Endothelial cell of umbilical vein (primary cell): ENCODE results near the gene MFSD2A. TPM values are rescaled to one million over a fixed set of nuclear protein-coding genes. Genes with fewer than 3 reads are reported as not detected.

Experiments
- BruUV-seq: library from RNA; stranded (reverse); fragments of 400-500 nt; replicated peaks from 2 replicates; lab custom pipeline; 2021; lab: Mats Ljungman, UMichigan
- CTCF ChIA-PET: fragments of 300-600, 350-600 bp; sonication (Branson Sonifier 250); formaldehyde crosslinking; loops from one replicate; lab custom pipeline; 2021; ENCODE audit warnings: antibody characterized with exemption, inconsistent platforms; lab: Charles Lee
- POLR2A ChIA-PET: fragments of 300-600, 350-600 bp; sonication (Branson Sonifier 250); formaldehyde crosslinking; loops from one replicate; lab custom pipeline; 2021; ENCODE audit warnings: antibody characterized with exemption, inconsistent platforms; lab: Charles Lee
- DNase-seq: peaks from one replicate; pipeline ENCODE4 v3.0.0-alpha.2; 2011; ENCODE audit warnings: low read depth, low spot score
- FAIRE-seq: peaks from 2 replicates; lab custom pipeline; 2011; peaks lifted over from hg19 to GRCh38; lab: Jason Lieb, UNC
- H2AFZ ChIP-seq: 2 replicates; pipeline ENCODE4 v1.6.0; 2012; ENCODE audit warnings: low read depth, low read length, control low read depth, inconsistent platforms
- H3K27ac ChIP-seq: 2 replicates; pipeline ENCODE4 v1.5.1; 2011; ENCODE audit warnings: low read depth, mild to moderate bottlenecking, control low read depth, low read length, moderate library complexity; ENCODE audit not compliant: insufficient read depth
- H3K27me3 ChIP-seq, 2 experiments: 2 replicates each; pipeline versions ENCODE4 v1.6.0 to v1.6.1; 2011; ENCODE audit warnings: low read length in 2 of 2, mixed read lengths in 1 of 2; ENCODE audit not compliant: control insufficient read depth in 2 of 2, insufficient read depth in 2 of 2
- H3K36me3 ChIP-seq, 2 experiments: 2 replicates in 1 of 2; 3 replicates in 1 of 2; pipeline ENCODE4 v1.5.1; 2011; ENCODE audit warnings: low read length in 2 of 2, mild to moderate bottlenecking in 1 of 2, moderate library complexity in 1 of 2; ENCODE audit not compliant: control insufficient read depth in 2 of 2, insufficient read depth in 2 of 2; ENCODE audit errors: extremely low read depth in 1 of 2
- H3K4me1 ChIP-seq: 3 replicates; pipeline ENCODE4 v1.5.1; 2011; ENCODE audit warnings: mild to moderate bottlenecking, low read length; ENCODE audit not compliant: control insufficient read depth, insufficient read depth; ENCODE audit errors: extremely low read depth
- H3K4me2 ChIP-seq: 2 replicates; pipeline ENCODE4 v1.6.1; 2011; ENCODE audit warnings: low read length, control low read depth, mixed read lengths; ENCODE audit not compliant: insufficient read depth
- H3K4me3 ChIP-seq, 3 experiments: fragments of 200-600 bp in 1 of 3; sonication (generic), shearing (Covaris generic) in 1 of 3; replicated peaks in 1 of 3; 2 replicates each; pipeline ENCODE4 v1.5.1; 2011 to 2016; ENCODE audit warnings: control low read depth in 3 of 3, low read length in 3 of 3, mild to moderate bottlenecking in 2 of 3, inconsistent platforms in 1 of 3, low read depth in 1 of 3, moderate library complexity in 1 of 3; ENCODE audit not compliant: insufficient read depth in 1 of 3
- H3K79me2 ChIP-seq: 2 replicates; pipeline ENCODE4 v1.6.0; 2012; ENCODE audit warnings: low read length, inconsistent platforms; ENCODE audit not compliant: control insufficient read depth, insufficient read depth
- H3K9ac ChIP-seq: replicated peaks from 2 replicates; pipeline ENCODE3; 2011; ENCODE audit warnings: low read length, control low read depth; ENCODE audit not compliant: insufficient read depth; ENCODE audit errors: extremely low read depth
- H3K9me1 ChIP-seq: replicated peaks from 3 replicates; pipeline ENCODE4 v1.6.0; 2011; ENCODE audit warnings: mild to moderate bottlenecking, low read length; ENCODE audit not compliant: control insufficient read depth, insufficient read depth; ENCODE audit errors: extremely low read depth
- H3K9me3 ChIP-seq: replicated peaks from 2 replicates; pipeline ENCODE4 v1.5.1; 2012; ENCODE audit warnings: low read length, inconsistent platforms; ENCODE audit not compliant: control insufficient read depth, insufficient read depth
- H4K20me1 ChIP-seq: replicated peaks from 2 replicates; pipeline ENCODE3; 2011; ENCODE audit warnings: mild to moderate bottlenecking, low read length; ENCODE audit not compliant: control insufficient read depth, insufficient read depth; ENCODE audit errors: extremely low read depth
- EZH2 ChIP-seq: IDR thresholded peaks from 2 replicates; pipeline ENCODE4 v1.6.1; 2012; ENCODE audit warnings: borderline replicate concordance, low read depth, mild to moderate bottlenecking, moderate library complexity, low read length, inconsistent platforms; ENCODE audit not compliant: severe bottlenecking
- FOS ChIP-seq: IDR thresholded peaks from 2 replicates; pipeline ENCODE4 v1.6.1; 2011; ENCODE audit warnings: mild to moderate bottlenecking, low read length, moderate library complexity, borderline replicate concordance; ENCODE audit not compliant: insufficient read depth
- GATA2 ChIP-seq: IDR thresholded peaks from 2 replicates; pipeline ENCODE4 v1.7.0; 2011; ENCODE audit warnings: low read depth, mild to moderate bottlenecking, moderate library complexity, mixed read lengths, low read length; ENCODE audit not compliant: insufficient read length, insufficient read depth
- JUN ChIP-seq: IDR thresholded peaks from 2 replicates; pipeline ENCODE4 v1.6.1; 2011; ENCODE audit warnings: borderline replicate concordance, low read depth; ENCODE audit not compliant: insufficient read length, insufficient read depth
- MYC ChIP-seq: IDR thresholded peaks from one replicate; pipeline ENCODE4 v1.6.1; 2011; ENCODE audit warnings: mild to moderate bottlenecking, low read depth, low read length
- POLR2A ChIP-seq: IDR thresholded peaks from 2 replicates; pipeline ENCODE4 v1.6.1; 2012; ENCODE audit warnings: low read depth, mild to moderate bottlenecking, control low read depth, low read length
- POLR2AphosphoS5 ChIP-seq: IDR thresholded peaks from 2 replicates; pipeline ENCODE4 v1.6.1; 2012; ENCODE audit warnings: low read depth, mild to moderate bottlenecking, control low read depth, low read length, moderate library complexity; ENCODE audit not compliant: insufficient read depth
- dilution Hi-C: fragments of 300-500 bp; cut with MboI; formaldehyde crosslinking; loops from one replicate; pipeline ENCODE4 v1.15.0; 2019; ENCODE audit warnings: low sequenced_read_pairs; ENCODE audit not compliant: extremely low pct_ligation_motif_present
- intact Hi-C: fragments of 100-400 bp; cut with micrococcal nuclease; formaldehyde crosslinking; loops from one replicate; pipeline ENCODE4 v1.10.0; 2022
- polyA plus RNA-seq, 4 experiments: library from polyadenylated mRNA; depleted of rRNA in 3 of 4; stranded (reverse) in 3 of 4; unstranded in 1 of 4; fragments of >200 nt; gene quantifications; 2 replicates each; pipeline versions ENCODE4 v1.2.1 to v1.2.3, GENCODE V29; 2011 to 2012; ENCODE audit warnings: missing spikeins in 1 of 4
- total RNA-seq: library from RNA; stranded (reverse); gene quantifications from 2 replicates; pipeline ENCODE4 v1.2.3, GENCODE V29; 2021
- TF ChIP-seq, protein P1 (sequence below), 2 donors: IDR thresholded peaks; 1 replicate in 1 of 2; 2 replicates in 1 of 2; pipeline ENCODE4 v1.5.1; 2011; ENCODE audit warnings: low read length in 2 of 2, mild to moderate bottlenecking in 2 of 2, moderate library complexity in 2 of 2, control low read depth in 1 of 2, inconsistent platforms in 1 of 2, low read depth in 1 of 2; ENCODE audit not compliant: insufficient read depth in 1 of 2; ENCODE audit errors: extremely low read depth in 1 of 2
- TF ChIP-seq, protein P2 (sequence below): IDR thresholded peaks from 2 replicates; pipeline ENCODE4 v1.6.1; 2011; ENCODE audit not compliant: insufficient read depth, insufficient read length

The MFSD2A gene
- total and polyA plus RNA-seq, 2 donors (not counting 3 experiments of a cell fraction or from before 2014, with no cell fraction given): 2.7 to 5.5 TPM

DNA sequence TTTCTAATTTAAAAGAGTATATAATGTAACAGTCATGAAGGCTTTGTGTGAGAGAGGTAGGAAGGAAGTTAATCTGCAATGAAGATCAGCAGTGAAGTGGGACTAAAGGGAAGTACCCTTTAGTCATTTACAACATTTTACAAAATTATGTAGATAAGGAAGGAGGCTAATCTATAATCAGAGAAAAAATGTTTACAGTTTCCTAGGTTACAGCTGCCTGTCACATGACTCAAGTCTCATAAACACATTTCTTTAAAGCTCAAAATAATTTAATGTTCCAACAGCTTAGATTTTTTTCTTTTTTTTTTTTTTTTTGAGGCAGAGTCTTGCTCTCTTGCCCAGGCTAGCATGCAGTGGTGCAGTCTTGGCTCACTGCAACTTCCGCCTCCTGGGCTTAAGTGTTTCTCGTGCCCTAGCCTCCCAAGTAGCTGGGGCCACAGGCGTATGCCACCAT, 59.3 kb downstream of the MFSD2A start:
- TF ChIP-seq, protein P1, sequence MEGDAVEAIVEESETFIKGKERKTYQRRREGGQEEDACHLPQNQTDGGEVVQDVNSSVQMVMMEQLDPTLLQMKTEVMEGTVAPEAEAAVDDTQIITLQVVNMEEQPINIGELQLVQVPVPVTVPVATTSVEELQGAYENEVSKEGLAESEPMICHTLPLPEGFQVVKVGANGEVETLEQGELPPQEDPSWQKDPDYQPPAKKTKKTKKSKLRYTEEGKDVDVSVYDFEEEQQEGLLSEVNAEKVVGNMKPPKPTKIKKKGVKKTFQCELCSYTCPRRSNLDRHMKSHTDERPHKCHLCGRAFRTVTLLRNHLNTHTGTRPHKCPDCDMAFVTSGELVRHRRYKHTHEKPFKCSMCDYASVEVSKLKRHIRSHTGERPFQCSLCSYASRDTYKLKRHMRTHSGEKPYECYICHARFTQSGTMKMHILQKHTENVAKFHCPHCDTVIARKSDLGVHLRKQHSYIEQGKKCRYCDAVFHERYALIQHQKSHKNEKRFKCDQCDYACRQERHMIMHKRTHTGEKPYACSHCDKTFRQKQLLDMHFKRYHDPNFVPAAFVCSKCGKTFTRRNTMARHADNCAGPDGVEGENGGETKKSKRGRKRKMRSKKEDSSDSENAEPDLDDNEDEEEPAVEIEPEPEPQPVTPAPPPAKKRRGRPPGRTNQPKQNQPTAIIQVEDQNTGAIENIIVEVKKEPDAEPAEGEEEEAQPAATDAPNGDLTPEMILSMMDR (IDR thresholded peaks at IDR 0.05; ENCODE audit: extremely low read depth in 1 of 2, insufficient read depth in 1 of 2, low read depth in 1 of 2, low read length in 2 of 2): no peak
- TF ChIP-seq POLR2A: no peak
- TF ChIP-seq FOS: peak; percentile 37
- TF ChIP-seq EZH2: no peak
- TF ChIP-seq GATA2: peak; percentile 94
- TF ChIP-seq, protein P2, sequence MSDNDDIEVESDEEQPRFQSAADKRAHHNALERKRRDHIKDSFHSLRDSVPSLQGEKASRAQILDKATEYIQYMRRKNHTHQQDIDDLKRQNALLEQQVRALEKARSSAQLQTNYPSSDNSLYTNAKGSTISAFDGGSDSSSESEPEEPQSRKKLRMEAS: no peak
- TF ChIP-seq POLR2AphosphoS5: no peak
- no peak for TF ChIP-seq MYC
- TF ChIP-seq JUN: peak; percentile 62
- H2AFZ ChIP-seq: no peak overlapping the region
- DNase-seq (peak; percentile 85), FAIRE-seq (peak; percentile 77)
- CTCF ChIA-PET: interaction anchor here (0.7 to 2.7 kb wide), 11 partner anchors 8 to 271 kb away, joined by 3 to 28 read pairs (median 4); no protein-coding TSS in a partner anchor
- H3K4me3 ChIP-seq: no peak overlapping the region
- peak overlapping the region; percentile 74 for H3K4me2 ChIP-seq
- H3K27me3 ChIP-seq: no peaks in the 10 kb centered on the region
- H3K36me3 ChIP-seq: no peaks in the 10 kb centered on the region
- BruUV-seq: no TSS peak
- H3K9ac ChIP-seq: peak overlapping the region; percentile 60
- H3K9me3 ChIP-seq: no peaks in the 10 kb centered on the region
- H3K79me2 ChIP-seq: no peaks in the 10 kb centered on the region
- peak overlapping the region; percentile 92 for H3K27ac ChIP-seq
- dilution Hi-C loops: no loop called here
- H3K9me1 ChIP-seq: no peaks in the 10 kb centered on the region
- peaks cover 22% of the 10 kb centered on the region for H3K4me1 ChIP-seq
- no peaks in the 10 kb centered on the region for H4K20me1 ChIP-seq
- POLR2A ChIA-PET: interaction anchor here (0.6 to 0.8 kb wide), 4 partner anchors 18 to 169 kb away, joined by 3 to 4 read pairs (median 4); partner anchors contain the start of gene CAP1
- intact Hi-C loops: loop anchor here (1.0 kb wide), 1 partner anchor 26 kb away; the partner anchor contains the start of gene CAP1
